Left colon (tissue), 2 donors: ENCODE measurements around the gene ETF1. TPM values are rescaled to one million over a fixed set of nuclear protein-coding genes. Genes with fewer than 3 reads are reported as not detected.
"Not testable (repeated sequence)": the region's sequence is repeated elsewhere in the genome, so short reads cannot be mapped to it uniquely, and the experiment has no call there.

Experiments used
- ATAC-seq: fragments of 200-7000 bp; cut with Tn5 transposase; one replicate; pipeline ENCODE4 v1.9.1; 2020; ENCODE audit warnings: mild to moderate bottlenecking, moderate library complexity
- DNase-seq, 2 donors: peaks; one replicate each; pipeline ENCODE4 v3.0.0-alpha.2; 2020
- intact Hi-C, 2 donors: fragments of 100-400 bp; cut with DNase I in 1 of 2; cut with micrococcal nuclease in 1 of 2; formaldehyde crosslinking; loops; one replicate each; pipeline versions ENCODE4 v1.11.2 to v1.14.0; 2022; cut with DNase I, micrococcal nuclease
- total RNA-seq, 2 donors: library from RNA; stranded (reverse); fragmentation: NEBNext Ultra II Directional; extraction: Animal tissue kit (Norgen Biotek cat#: 25700); gene quantifications; one replicate each; pipeline ENCODE4 v1.2.1, GENCODE V29; 2021
- donor health status: DM: no; HTN: no; CAD: no.
- donor health status: DM: yes; HTN: yes; CAD: no.

The ETF1 gene
- total RNA-seq, 2 donors from 2014 or later: 73.5 to 83.3 TPM

DNA sequence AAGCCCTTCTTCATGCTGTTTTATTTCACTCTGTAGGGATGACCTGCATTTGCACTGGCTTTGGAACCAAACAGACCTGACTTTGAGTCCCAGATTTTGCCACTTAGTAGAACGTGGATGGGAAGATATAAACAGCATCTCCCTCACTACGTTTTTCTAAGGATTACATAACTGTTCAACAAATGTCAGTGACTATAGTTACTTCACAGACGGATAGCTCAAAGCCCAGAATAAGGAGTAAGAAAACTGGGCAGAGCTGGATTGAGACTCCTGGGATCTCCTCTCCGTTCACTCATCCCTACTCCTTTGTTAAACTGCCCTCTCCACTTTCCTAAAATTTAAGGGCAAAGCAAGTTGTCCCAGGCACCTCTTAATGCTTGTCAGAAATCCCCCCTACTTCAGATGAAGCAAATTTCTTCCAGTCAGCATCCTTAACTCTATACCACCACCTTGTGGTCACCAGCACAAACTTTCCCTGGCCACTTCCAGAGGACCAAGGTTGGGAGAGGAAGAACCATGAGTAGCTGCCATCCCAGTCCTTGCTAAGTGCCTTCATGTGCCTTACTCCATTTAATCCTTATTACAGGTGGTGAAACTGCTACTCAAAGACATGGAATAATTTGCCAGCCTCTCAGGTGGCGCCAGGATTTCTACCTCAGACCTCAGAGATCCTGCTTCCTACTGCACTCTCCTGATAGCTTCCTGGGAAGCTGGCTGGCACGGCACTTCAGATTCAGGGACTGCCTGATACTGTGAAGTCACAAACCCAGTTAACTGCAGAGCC, 39.4 kb downstream of the ETF1 start:
- DNase-seq (peak in 1 of 2 donors; percentile 15), ATAC-seq (peak; percentile 87)
- intact Hi-C loops: loop anchor here (5.0 to 10.0 kb wide), 2 partner anchors 51 to 59 kb away; no protein-coding TSS in a partner anchor

GRCh38 chr5:138502521-138502920, 40.5 kb downstream of the ETF1 start:
- intact Hi-C loops: loop anchor here (5.0 to 10.0 kb wide), 2 partner anchors 50 to 58 kb away; no protein-coding TSS in a partner anchor
- ATAC-seq (no peak), DNase-seq (no peak)

- no peak for DNase-seq
- intact Hi-C loops: loop anchor here (5.0 to 10.0 kb wide), 2 partner anchors 50 to 57 kb away; no protein-coding TSS in a partner anchor
- ATAC-seq: no peak
These were observed 40.9 kb downstream of the ETF1 start for GRCh38 chr5:138502121-138502520.

- ATAC-seq (no peak), DNase-seq (no peak)
- intact Hi-C loops: no loop called here
These were observed 44.7 kb downstream of the ETF1 start for GRCh38 chr5:138498376-138498775.

DNA sequence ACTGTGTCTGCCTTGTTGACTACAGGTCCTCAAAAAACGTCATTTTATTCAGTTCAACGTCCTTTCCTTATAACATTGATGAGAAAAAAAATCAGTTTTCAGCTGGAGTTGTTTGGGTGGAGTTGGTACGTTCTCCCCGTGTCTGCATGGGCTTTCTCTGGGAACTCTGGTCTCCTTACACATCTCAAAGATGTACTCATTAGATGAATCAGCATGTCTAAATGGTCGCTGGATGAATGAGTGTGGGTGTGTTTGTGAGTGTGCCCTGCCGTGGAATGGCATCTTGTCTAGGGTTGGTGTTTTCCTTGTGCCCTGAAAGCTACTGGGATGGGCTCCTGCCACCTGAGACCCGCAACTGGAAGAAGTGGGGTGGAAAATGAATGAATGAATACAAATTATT, 47.7 kb downstream of the ETF1 start:
- no peak for DNase-seq

DNA sequence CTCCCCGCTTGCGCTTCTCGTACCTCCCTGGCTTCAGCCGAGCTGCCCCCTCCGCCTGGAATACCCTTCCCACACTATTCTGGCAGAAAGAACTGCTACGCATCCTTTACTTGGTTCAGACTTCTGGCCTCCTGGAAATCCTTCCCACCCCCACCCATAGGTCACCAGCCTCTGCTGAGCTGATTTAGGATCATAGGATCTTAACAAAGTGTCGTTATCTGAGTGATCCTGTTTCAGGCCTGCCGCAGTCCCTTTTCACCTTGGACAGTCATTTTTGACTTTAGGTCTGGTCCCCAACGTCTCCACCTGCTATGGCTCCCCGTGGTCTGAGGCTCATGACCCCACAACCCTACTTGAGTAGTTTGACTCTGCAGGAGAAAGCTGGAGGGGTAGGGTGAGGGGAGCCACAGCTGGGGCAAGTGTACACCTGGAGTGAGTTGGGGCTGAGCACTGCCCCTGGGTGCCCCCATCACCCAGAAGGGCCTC, 50.4 kb downstream of the ETF1 start:
- no peak for DNase-seq
- ATAC-seq: no peak
- intact Hi-C loops: no loop called here

More for the DNA sequence above, 47.7 kb downstream of the ETF1 start:
- intact Hi-C loops: no loop called here
- ATAC-seq: no peak

DNA sequence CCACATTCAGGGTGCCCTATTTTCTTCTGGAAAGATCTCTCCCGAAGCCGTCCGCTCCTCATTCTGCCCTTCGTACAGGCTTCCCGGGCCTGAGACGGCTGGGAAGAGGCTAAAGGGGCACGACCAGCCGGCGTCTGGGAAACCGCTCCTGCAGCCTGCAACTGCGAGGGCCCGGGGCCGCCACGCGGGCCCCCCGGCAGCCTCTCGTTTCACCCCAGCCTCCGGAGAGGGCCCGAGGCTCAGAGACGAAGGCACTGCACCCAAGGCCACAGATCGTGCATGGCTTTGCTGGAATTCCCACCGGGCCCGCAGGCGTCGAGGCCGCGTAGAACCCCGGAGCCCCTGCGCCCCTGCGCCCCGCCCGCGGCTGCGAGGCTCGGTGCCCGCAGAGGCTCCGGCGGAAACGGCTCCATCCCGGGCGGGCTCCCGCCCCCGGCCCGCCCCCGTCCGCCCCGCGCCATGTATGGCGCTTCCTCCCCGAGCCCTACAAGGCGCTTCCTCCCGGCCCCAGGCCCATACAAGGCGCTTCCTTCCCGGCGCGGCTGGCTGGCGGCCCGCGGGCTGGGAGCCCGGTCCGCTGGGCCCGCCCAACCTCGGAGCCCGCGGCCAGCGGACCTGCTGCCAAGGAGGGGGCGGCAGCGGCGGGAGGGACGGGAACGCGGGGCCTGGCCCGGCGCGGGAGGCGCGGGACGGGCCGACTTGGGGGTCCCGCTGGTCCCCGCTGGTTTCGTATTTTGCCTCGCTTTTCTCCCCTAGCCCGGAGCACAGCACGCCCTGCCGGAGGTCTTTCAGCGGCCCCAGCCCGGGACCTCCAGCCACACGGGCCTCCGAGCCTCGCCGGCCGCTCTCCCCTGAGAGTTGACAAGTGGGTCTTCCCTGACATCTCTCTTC, 51.1 kb downstream of the ETF1 start:
- peak; percentile 88 to 90 for DNase-seq
- peak; percentile 98 for ATAC-seq
- intact Hi-C loops: no loop called here

- intact Hi-C loops: no loop called here
- DNase-seq (no peak), ATAC-seq (peak; percentile 15)
These were observed 51.8 kb downstream of the ETF1 start for GRCh38 chr5:138491284-138491648.

DNA sequence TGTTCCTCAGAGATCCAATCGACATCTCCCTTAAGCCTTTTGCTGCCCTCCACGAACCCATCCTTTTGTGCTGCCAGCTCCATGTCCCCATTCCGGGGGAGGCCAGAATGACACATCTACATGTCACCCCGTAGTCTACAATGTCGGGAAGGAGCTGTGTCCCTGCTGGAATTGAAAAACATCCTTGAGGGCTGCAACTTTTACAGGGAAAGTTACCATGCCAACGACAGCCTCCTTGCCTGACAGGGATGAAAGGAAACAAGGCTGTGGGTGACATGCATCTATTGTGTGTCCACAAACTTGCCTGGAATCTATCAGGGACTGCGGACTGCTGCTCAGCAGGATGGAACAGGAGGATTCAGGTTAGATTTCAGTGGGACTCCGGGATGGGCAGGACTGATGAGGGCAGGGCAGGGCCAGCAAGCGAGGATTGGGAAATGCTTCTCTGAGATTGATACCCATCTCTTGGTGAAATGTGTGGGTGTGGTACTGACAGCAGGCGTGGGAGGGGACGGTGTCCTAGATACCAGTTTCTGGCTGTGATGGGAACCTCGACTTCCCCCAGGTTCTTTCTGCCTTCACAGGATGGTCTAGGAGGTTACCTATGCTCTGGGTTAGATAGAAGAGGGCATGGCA, 52.3 kb downstream of the ETF1 start:
- ATAC-seq: no peak
- intact Hi-C loops: no loop called here
- DNase-seq: no peak

- intact Hi-C loops: no loop called here
- no peak for DNase-seq
- no peak for ATAC-seq
These were observed 53.4 kb downstream of the ETF1 start for GRCh38 chr5:138489683-138490061.

GRCh38 chr5:138488481-138488945, 54.5 kb downstream of the ETF1 start:
- intact Hi-C loops: no loop called here
- ATAC-seq: no peak

DNA sequence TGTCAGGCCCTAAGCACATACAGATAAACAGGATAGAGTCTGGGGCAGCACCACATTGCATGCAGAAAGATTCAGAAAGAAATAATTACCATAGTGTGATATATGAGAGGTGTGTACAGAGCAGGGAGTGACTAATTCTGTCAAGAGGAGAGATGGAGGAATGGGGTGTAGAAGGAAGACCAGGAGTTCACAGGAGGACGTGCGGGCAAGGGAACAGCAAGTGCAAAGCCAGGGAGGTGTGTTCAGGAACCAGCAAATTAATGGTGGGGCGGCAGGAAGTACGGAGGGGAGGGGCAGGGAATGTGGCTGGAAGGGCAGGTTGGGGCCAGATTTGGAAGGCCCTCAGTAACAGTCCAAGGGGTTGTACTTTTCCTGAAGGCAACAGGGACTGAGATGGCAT, 60.4 kb downstream of the ETF1 start:
- intact Hi-C loops: no loop called here
- ATAC-seq (peak; percentile 29), DNase-seq (no peak)

More at GRCh38 chr5:138488481-138488945, 54.5 kb downstream of the ETF1 start:
- no peak for DNase-seq

DNA sequence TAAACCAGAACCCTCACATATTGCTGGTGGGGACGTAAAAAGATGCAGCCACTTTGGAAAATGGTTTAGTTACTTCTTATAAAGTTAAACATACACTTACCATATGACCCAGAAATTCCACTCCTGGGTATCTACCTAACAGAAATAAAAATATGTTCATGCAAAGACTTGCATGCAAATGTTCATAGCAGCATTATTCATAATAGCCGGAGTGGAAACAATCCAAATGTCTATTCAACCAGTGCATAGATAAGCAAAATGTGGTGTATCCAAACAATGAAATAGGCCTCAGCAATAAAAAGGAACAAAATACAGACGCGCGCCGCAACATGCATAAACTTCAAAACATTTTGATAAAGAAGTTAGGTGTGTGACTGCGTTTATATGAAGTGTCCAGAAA, 66.1 kb downstream of the ETF1 start:
- intact Hi-C loops: no loop called here
- ATAC-seq (no peak), DNase-seq (no peak)

- DNase-seq, intact Hi-C loops, ATAC-seq: not testable (repeated sequence)
These were observed 69.9 kb downstream of the ETF1 start for GRCh38 chr5:138473151-138473550.

GRCh38 chr5:138472353-138472752, 70.7 kb downstream of the ETF1 start:
- DNase-seq (no peak), ATAC-seq (no peak)
- intact Hi-C loops: no loop called here

DNA sequence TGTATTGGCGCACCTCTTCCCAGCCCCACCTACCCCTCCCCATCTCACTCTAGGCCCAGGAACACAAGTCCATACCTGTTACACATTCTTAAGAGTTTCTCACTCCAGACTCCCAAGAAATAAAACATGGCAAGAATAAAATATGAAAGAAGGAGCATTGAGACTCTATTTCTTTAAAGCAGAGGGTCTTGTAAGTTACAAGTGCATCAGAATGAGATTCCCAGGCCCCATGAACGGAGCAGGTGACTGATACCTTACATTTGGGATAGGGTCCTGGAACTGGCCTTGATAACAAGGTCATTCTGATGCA, 72.0 kb downstream of the ETF1 start:
- ATAC-seq: no peak
- intact Hi-C loops: no loop called here
- DNase-seq: no peak

GRCh38 chr5:138470322-138471051, 72.5 kb downstream of the ETF1 start:
- ATAC-seq (no peak), DNase-seq (no peak)
- intact Hi-C loops: no loop called here

GRCh38 chr5:138469540-138470321, 73.3 kb downstream of the ETF1 start:
- ATAC-seq (no peak), DNase-seq (no peak)
- intact Hi-C loops: no loop called here
